Vagina (tissue), 2 donors: ENCODE data around the gene TRIM44.

Experiments
- CTCF ChIP-seq, 3 experiments: fragments of 450-650 bp in 2 of 3; fragments of 200-600 bp in 1 of 3; sonication (generic) in 1 of 3; IDR thresholded peaks; one replicate each; pipeline ENCODE4 v1.5.1; 2017 to 2019; ENCODE audit warnings: antibody characterized with exemption in 3 of 3, mild to moderate bottlenecking in 2 of 3, moderate library complexity in 2 of 3
- POLR2A ChIP-seq, 2 donors: fragments of 450-650 bp; IDR thresholded peaks; one replicate each; pipeline ENCODE4 v1.6.1; 2017; ENCODE audit warnings: antibody characterized with exemption in 2 of 2, mild to moderate bottlenecking in 2 of 2, moderate library complexity in 2 of 2
- POLR2AphosphoS5 ChIP-seq, 2 donors: sonication (generic); formaldehyde crosslinking; IDR thresholded peaks; one replicate each; pipeline ENCODE4 v1.9.0; 2017; ENCODE audit warnings: antibody characterized with exemption in 2 of 2, mild to moderate bottlenecking in 2 of 2, low read depth in 1 of 2; ENCODE audit not compliant: insufficient read depth in 1 of 2

GRCh38 chr11:35800970-35801953 is 138.7 kb downstream of the TRIM44 start:
- TF ChIP-seq CTCF (IDR thresholded peaks at IDR 0.05) (no peak), POLR2A (IDR thresholded peaks at IDR 0.05) (no peak), POLR2AphosphoS5 (IDR thresholded peaks at IDR 0.05; ENCODE audit: insufficient read depth in 1 of 2, low read depth in 1 of 2) (no peak)
